GM19463 (cell line): ENCODE results near the gene PRKD1.
"Not testable (repeated sequence)": the region's sequence is repeated elsewhere in the genome, so short reads cannot be mapped to it uniquely, and the experiment has no call there.

Source experiments
- ATAC-seq: cut with Tn5 transposase; IDR thresholded peaks from one replicate; pipeline ENCODE4 v1.9.1; 2021; ENCODE audit warnings: mild to moderate bottlenecking, moderate library complexity; ENCODE audit not compliant: unreplicated experiment

PRKD1 gene

GRCh38 chr14:29800961-29801360 lies 126.7 kb downstream of the PRKD1 start:
- no peak for ATAC-seq

- ATAC-seq = peak; percentile 76
These were observed 128.1 kb downstream of the PRKD1 start for GRCh38 chr14:29799464-29800095.

GRCh38 chr14:29798811-29799210 lies 128.8 kb downstream of the PRKD1 start:
- no peak for ATAC-seq

GRCh38 chr14:29798108-29798663 lies 129.5 kb downstream of the PRKD1 start:
- no peak for ATAC-seq

GRCh38 chr14:29796853-29797252 lies 130.8 kb downstream of the PRKD1 start:
- ATAC-seq = no peak

- no peak for ATAC-seq
These were observed 138.2 kb downstream of the PRKD1 start for GRCh38 chr14:29789475-29789874.

- ATAC-seq = no peak
These were observed 139.6 kb downstream of the PRKD1 start for GRCh38 chr14:29788093-29788492.

GRCh38 chr14:29783556-29783955 lies 144.1 kb downstream of the PRKD1 start:
- ATAC-seq = no peak

GRCh38 chr14:29782041-29782440 lies 145.6 kb downstream of the PRKD1 start:
- ATAC-seq = no peak

- not testable (repeated sequence) for ATAC-seq
These were observed 150.5 kb downstream of the PRKD1 start for GRCh38 chr14:29777142-29777541.

- ATAC-seq = no peak
These were observed 153.7 kb downstream of the PRKD1 start for GRCh38 chr14:29773990-29774389.

- ATAC-seq = no peak
These were observed 164.2 kb downstream of the PRKD1 start for GRCh38 chr14:29763342-29763858.

- peak; percentile 90 for ATAC-seq
These were observed 167.9 kb downstream of the PRKD1 start for GRCh38 chr14:29759521-29760340.

- no peak for ATAC-seq
These were observed 169.9 kb downstream of the PRKD1 start for GRCh38 chr14:29757711-29758233.

- no peak for ATAC-seq
These were observed 170.4 kb downstream of the PRKD1 start for GRCh38 chr14:29757188-29757680.

GRCh38 chr14:29756019-29756385 lies 171.6 kb downstream of the PRKD1 start:
- ATAC-seq = no peak

GRCh38 chr14:29755311-29756018 lies 172.2 kb downstream of the PRKD1 start:
- ATAC-seq = no peak

GRCh38 chr14:29754134-29754533 lies 173.5 kb downstream of the PRKD1 start:
- ATAC-seq = no peak

- no peak for ATAC-seq
These were observed 175.3 kb downstream of the PRKD1 start for GRCh38 chr14:29752221-29752923.

GRCh38 chr14:29749829-29750228 lies 177.8 kb downstream of the PRKD1 start:
- ATAC-seq = no peak
